Effector memory CD4-positive, alpha-beta T cell (primary cell): Measurements from ENCODE around the gene LRRC4C.
"Not testable (repeated sequence)": the region's sequence is repeated elsewhere in the genome, so short reads cannot be mapped to it uniquely, and the experiment has no call there.

Source experiments
- DNase-seq, 3 donors: peaks; one replicate each; pipeline ENCODE4 v3.0.0-alpha.2; 2020
- H3K27ac ChIP-seq: 2 replicates; pipeline ENCODE4 v1.7.0; 2013; ENCODE audit warnings: mild to moderate bottlenecking, low read length, moderate library complexity; ENCODE audit not compliant: insufficient read depth, poor library complexity, severe bottlenecking
- H3K27me3 ChIP-seq: replicated peaks from 2 replicates; pipeline ENCODE4 v1.7.0; 2013; ENCODE audit warnings: mild to moderate bottlenecking, low read length; ENCODE audit not compliant: insufficient read depth, control insufficient read depth, poor library complexity, severe bottlenecking
- H3K36me3 ChIP-seq: 2 replicates; pipeline ENCODE4 v1.7.0; 2013; ENCODE audit warnings: mild to moderate bottlenecking, low read length, moderate library complexity; ENCODE audit not compliant: control insufficient read depth, insufficient read depth
- H3K4me1 ChIP-seq: 2 replicates; pipeline ENCODE4 v1.7.0; 2013; ENCODE audit warnings: low read length, mild to moderate bottlenecking; ENCODE audit not compliant: control insufficient read depth, insufficient read depth, poor library complexity, severe bottlenecking
- H3K4me3 ChIP-seq: 2 replicates; pipeline ENCODE4 v1.7.0; 2013; ENCODE audit warnings: low read length, low read depth, mild to moderate bottlenecking; ENCODE audit not compliant: insufficient read depth, poor library complexity, severe bottlenecking
- H3K9me3 ChIP-seq: 2 replicates; pipeline ENCODE4 v1.7.0; 2013; ENCODE audit warnings: mild to moderate bottlenecking, low read length, moderate library complexity; ENCODE audit not compliant: control insufficient read depth

Gene LRRC4C

DNA sequence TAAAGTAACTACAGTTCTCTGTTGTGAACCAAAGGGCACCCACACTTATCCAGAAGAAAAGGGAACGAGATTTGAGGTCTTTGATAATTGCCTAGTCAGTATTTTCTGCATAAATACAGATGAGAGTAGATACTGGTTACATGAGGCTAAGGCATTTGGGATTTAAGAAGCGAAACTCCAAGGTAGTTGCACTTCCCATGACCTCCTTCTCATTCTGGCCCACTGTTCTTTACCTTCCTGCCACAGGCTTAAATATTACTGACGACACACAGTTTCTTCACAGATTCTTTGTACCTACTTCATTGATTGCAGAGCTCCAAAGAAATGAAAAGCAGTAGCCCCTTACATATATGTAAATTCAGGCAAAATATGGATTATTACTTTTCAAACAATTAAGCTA, 915.3 kb downstream of the LRRC4C start:
- DNase-seq: no peak
- Histone ChIP-seq H3K4me3 (no peak overlapping the region), H3K9me3 (no peaks in the 10 kb centered on the region), H3K36me3 (no peaks in the 10 kb centered on the region), H3K4me1 (no peaks in the 10 kb centered on the region), H3K27me3 (no peaks in the 10 kb centered on the region), H3K27ac (no peak overlapping the region)

- Histone ChIP-seq H3K27ac (no peak overlapping the region), H3K4me3 (no peak overlapping the region), H3K36me3 (no peaks in the 10 kb centered on the region), H3K4me1 (no peaks in the 10 kb centered on the region), H3K9me3 (no peaks in the 10 kb centered on the region), H3K27me3 (no peaks in the 10 kb centered on the region)
- no peak for DNase-seq
These were observed 916.6 kb downstream of the LRRC4C start for GRCh38 chr11:40542821-40543220.

DNA sequence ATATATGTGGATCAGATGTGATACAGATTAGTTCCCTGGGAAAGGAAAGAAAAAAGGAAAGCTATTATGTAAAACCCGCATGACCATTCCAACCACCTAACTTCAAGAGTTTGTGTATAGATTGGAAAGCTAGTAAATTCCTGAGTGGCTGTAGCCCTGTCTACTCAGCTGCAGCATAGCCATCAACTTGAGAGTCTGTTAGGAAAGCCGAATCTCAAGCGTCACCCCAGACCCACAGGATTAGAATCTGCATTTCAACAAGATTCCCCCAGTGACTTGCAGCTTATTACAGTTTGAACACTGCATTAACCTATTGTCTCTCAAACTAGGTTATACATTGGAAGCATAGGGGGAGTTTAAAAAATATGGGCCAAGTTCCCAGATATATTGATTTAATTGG, 921.7 kb downstream of the LRRC4C start:
- H3K27me3 ChIP-seq: no peaks in the 10 kb centered on the region
- no peaks in the 10 kb centered on the region for H3K9me3 ChIP-seq
- H3K36me3 ChIP-seq: no peaks in the 10 kb centered on the region
- DNase-seq: no peak
- no peak overlapping the region for H3K27ac ChIP-seq
- no peaks in the 10 kb centered on the region for H3K4me1 ChIP-seq
- no peak overlapping the region for H3K4me3 ChIP-seq

DNA sequence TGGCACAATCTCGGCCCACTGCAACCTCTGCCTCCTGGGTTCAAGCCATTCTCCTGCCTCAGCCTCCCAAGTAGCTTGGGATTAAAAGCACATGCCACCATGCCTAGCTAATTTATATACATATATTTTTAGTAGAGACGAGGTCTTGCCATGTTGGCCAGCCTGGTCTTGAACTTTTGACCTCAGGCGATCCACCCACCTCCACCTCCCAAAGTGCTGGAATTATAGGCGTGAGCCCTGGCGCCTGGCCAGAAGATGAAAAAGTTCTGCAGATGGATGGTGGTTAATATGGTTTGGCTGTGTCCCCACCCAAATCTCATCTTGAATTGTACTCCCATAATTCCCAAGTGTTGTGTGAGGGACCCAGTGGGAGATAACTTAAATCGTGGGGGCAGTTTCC, 937.4 kb downstream of the LRRC4C start:
- H3K27me3 ChIP-seq, DNase-seq, H3K4me3 ChIP-seq, H3K36me3 ChIP-seq, H3K4me1 ChIP-seq, H3K27ac ChIP-seq, H3K9me3 ChIP-seq: not testable (repeated sequence)

GRCh38 chr11:40517122-40517521, 942.3 kb downstream of the LRRC4C start:
- no peak overlapping the region for H3K4me3 ChIP-seq
- no peaks in the 10 kb centered on the region for H3K36me3 ChIP-seq
- DNase-seq: no peak
- H3K27ac ChIP-seq: no peak overlapping the region
- no peaks in the 10 kb centered on the region for H3K27me3 ChIP-seq
- no peaks in the 10 kb centered on the region for H3K4me1 ChIP-seq
- H3K9me3 ChIP-seq: no peaks in the 10 kb centered on the region

DNA sequence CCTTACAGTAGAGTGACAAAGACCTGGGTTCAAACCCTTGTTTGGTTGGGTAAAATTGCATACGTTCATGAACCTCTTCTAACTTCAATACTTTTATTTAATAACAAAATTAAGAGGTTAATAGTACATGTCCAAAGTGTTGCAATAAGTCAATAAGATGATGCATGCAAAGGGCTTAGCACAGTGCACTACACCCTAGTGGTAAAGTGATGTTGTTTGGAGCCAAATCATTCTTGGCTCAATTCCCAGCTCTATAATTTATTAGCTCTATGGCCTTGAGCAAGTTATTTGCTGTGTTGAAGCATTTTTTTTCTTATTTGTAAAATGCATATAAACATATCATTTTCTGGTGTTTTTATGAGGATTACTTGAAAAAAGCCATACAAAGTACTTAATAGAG, 945.3 kb downstream of the LRRC4C start:
- Histone ChIP-seq H3K27me3 (no peaks in the 10 kb centered on the region), H3K9me3 (no peaks in the 10 kb centered on the region), H3K4me1 (no peaks in the 10 kb centered on the region), H3K36me3 (no peaks in the 10 kb centered on the region), H3K27ac (no peak overlapping the region), H3K4me3 (no peak overlapping the region)
- no peak for DNase-seq

GRCh38 chr11:40513281-40513680, 946.2 kb downstream of the LRRC4C start:
- Histone ChIP-seq H3K27ac (no peak overlapping the region), H3K9me3 (no peaks in the 10 kb centered on the region)

DNA sequence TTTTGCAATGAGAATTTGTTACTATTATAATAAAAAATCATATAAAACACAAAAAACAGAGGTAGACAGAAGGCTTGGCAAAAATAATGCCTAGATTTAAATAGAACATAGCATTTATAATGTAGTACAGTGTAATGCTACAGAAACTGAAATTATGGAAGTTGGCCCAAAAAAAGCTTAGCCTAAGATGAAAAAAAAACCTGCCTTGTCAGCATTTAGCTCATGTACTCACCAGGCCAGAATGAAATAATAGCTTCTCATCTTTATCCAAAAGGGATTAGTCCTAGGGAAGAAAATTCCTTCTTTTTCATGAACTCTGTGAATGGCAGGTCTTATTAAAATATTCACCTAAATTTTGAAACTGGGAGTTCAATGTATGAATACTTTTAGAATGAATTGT, 951.1 kb downstream of the LRRC4C start:
- H3K9me3 ChIP-seq: no peaks in the 10 kb centered on the region
- H3K27me3 ChIP-seq: no peaks in the 10 kb centered on the region
- no peaks in the 10 kb centered on the region for H3K36me3 ChIP-seq
- H3K27ac ChIP-seq: no peak overlapping the region
- no peaks in the 10 kb centered on the region for H3K4me1 ChIP-seq
- DNase-seq: no peak
- no peak overlapping the region for H3K4me3 ChIP-seq

More at GRCh38 chr11:40513281-40513680, 946.2 kb downstream of the LRRC4C start:
- Histone ChIP-seq H3K4me1 (no peaks in the 10 kb centered on the region), H3K4me3 (no peak overlapping the region), H3K36me3 (no peaks in the 10 kb centered on the region), H3K27me3 (no peaks in the 10 kb centered on the region)
- no peak for DNase-seq

DNA sequence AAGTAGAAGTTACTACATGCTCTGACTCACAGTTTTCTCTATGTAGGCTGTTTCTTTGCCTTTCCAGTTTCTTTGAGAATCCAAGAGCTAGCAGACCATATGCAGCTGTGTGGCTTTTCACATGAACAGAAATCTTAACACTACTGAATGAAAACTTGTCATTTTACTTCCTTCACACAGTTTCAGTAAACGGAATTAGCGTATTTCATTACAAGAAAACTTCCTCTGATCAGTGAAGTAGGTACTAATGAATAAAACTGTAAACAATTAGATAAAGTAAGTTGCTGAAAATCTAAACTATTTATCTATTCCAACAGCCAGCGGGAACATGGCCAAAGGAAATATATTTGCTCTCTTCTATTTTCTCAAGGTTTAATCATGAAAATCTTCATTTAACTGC, 953.2 kb downstream of the LRRC4C start:
- Histone ChIP-seq H3K27me3 (no peaks in the 10 kb centered on the region), H3K4me3 (no peak overlapping the region), H3K36me3 (no peaks in the 10 kb centered on the region), H3K9me3 (no peaks in the 10 kb centered on the region), H3K27ac (no peak overlapping the region), H3K4me1 (no peaks in the 10 kb centered on the region)
- DNase-seq: no peak

- Histone ChIP-seq H3K27me3 (no peaks in the 10 kb centered on the region), H3K4me1 (no peaks in the 10 kb centered on the region), H3K4me3 (no peak overlapping the region), H3K9me3 (no peaks in the 10 kb centered on the region), H3K36me3 (no peaks in the 10 kb centered on the region), H3K27ac (no peak overlapping the region)
- no peak for DNase-seq
These were observed 968.1 kb downstream of the LRRC4C start for GRCh38 chr11:40491341-40491740.

DNA sequence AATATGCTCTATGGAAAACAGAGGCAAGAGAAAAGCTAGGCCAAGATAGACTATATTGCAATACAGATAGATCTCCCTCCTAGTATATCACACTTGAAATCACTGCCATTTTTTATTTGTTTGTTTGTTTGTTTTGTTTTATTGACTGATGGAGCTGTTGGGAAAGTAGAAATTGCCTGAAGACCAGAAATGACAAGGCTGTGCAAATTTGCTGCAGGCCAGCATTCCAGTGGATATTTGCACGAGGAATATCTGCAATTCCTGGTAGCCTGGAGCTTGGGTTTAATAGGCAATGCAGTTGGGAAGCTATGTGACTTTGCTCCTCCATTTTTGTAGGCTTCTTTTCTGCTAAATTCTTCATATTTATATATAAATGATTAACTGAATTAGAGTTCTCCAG, 991.7 kb downstream of the LRRC4C start:
- DNase-seq: no peak
- H3K4me3 ChIP-seq: no peak overlapping the region
- no peaks in the 10 kb centered on the region for H3K9me3 ChIP-seq
- no peaks in the 10 kb centered on the region for H3K36me3 ChIP-seq
- H3K27me3 ChIP-seq: no peaks in the 10 kb centered on the region
- no peaks in the 10 kb centered on the region for H3K4me1 ChIP-seq
- no peak overlapping the region for H3K27ac ChIP-seq
